GM21529 (cell line): ENCODE results near the gene CLCA2.

ENCODE experiments used
- ATAC-seq: cut with Tn5 transposase; IDR thresholded peaks from one replicate; pipeline ENCODE4 v1.9.1; 2021; ENCODE audit not compliant: unreplicated experiment

The CLCA2 gene

GRCh38 chr1:86471291-86471690, 47.3 kb downstream of the CLCA2 start:
- ATAC-seq = peak; percentile 6

DNA sequence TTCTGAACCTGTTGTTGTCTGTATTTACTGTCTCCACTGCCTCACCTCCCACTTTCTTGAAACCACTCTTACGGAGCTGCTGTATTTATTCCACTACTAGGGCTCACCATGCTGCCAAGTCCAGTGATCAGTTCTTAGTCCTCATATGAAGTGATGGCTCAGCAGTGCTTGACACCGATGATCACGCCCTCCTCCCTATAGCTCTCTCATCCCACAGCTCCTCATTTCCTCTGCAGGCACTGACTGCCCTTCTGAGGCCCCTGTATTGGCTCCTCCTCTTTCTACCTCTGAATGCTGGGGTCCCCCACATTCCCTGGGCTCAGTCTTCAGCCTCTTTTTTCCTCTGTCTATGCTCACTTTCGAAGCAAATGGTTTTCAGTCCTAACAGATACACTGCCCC, 48.2 kb downstream of the CLCA2 start:
- ATAC-seq = no peak

DNA sequence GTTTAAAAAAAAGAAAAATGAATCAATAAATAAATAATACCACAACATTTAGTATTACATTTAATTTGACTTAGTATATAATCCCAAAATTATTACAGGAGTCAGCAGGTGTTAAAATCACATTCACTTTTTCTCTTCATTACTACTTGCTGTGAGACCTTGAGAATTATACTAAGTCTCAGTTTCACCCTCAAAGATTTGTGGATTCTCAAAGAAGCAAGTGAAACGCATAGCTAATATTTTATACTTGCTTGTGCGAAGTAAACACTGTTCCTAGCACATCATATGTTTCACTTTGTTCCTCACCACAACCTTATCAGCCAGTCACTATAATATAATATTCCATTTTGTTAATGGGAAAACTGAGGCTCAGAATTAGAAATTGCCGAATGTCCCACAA, 48.8 kb downstream of the CLCA2 start:
- peak; percentile 47 for ATAC-seq

DNA sequence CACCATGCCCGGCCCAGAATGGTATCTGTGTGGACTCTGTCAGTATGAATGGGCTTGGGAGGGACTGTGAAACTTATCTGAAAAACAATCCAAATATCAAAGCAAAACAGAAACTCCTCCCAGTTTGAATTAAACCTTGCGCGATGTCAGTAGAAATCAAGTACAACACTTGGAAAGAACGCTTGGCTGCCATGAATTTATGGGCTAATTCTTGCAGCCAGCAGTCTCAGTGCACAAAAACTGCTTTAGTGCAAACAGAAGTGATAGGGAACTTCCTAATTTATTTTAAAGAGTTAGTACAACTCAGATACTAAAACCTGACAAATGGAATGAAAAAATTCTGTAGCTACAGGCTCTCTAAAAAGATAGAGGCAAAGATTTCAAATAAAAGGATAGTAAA, 53.3 kb downstream of the CLCA2 start:
- ATAC-seq = no peak

GRCh38 chr1:86477682-86478081, 53.7 kb downstream of the CLCA2 start:
- no peak for ATAC-seq

DNA sequence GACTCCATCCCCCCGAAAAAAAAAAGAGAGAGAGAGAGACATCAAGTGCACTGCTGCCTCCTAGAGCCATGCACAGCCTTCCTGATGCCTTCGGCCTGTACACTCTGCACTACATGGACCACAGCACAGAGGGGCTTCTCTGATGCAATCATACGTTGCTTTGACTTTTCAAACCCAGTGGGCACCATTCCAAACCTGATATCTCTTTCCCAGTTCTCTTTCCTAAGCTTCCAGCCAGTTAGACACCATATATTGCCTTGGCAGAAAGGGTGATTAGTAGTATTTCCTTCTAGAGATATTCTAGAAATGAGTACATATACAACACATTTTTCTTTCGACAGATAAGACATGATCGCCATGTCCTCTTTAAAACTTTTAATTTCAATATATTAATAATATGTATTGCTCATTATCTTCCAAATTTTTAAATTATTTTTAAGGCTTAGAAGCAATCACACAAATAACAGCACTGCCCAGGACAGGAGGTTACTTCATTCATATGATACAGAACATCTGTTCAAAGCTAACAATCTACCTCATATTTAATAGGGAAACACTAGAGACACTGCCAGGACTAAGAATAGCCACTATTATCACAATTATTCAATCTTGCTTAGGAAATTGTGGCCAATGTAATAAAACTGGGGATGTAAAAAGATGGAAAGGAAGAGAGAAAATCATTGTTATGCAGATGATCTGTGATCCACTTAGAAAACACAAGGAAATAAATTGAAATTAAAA, 54.6 kb downstream of the CLCA2 start:
- no peak for ATAC-seq

DNA sequence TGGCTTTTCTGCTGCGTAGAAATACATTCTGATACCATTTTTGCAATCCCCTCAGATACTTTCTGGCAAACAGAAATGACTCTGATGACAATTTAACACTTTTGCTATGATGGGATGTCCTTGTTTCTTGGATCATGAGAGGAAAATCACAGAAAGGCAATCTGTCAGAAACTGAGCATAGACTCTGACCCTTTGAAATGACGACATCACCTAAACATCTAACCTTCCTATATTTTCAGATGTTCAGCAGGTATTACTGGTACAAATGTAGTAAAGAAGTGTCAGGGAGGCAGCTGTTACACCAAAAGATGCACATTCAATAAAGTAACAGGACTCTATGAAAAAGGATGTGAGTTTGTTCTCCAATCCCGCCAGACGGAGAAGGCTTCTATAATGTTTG, 58.0 kb downstream of the CLCA2 start:
- no peak for ATAC-seq

GRCh38 chr1:86487131-86487810, 63.3 kb downstream of the CLCA2 start:
- ATAC-seq = no peak

DNA sequence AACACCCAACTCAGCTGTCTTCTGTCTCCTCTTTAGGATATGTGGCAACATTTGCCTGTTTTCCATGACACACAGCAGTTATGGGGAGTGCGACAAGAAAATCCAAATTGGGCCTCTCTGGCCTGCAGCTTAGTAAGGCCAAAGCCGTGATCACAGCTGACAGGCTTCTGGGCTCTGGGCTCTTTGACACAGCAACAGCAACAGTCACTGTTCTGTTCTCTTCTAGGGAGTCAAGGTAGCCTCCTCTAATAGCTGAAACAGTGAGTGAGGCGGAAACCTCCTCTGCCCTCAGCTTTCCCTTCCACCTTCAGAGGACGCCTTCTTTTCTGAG, 63.8 kb downstream of the CLCA2 start:
- no peak for ATAC-seq

GRCh38 chr1:86489242-86489878, 65.4 kb downstream of the CLCA2 start:
- ATAC-seq = no peak

DNA sequence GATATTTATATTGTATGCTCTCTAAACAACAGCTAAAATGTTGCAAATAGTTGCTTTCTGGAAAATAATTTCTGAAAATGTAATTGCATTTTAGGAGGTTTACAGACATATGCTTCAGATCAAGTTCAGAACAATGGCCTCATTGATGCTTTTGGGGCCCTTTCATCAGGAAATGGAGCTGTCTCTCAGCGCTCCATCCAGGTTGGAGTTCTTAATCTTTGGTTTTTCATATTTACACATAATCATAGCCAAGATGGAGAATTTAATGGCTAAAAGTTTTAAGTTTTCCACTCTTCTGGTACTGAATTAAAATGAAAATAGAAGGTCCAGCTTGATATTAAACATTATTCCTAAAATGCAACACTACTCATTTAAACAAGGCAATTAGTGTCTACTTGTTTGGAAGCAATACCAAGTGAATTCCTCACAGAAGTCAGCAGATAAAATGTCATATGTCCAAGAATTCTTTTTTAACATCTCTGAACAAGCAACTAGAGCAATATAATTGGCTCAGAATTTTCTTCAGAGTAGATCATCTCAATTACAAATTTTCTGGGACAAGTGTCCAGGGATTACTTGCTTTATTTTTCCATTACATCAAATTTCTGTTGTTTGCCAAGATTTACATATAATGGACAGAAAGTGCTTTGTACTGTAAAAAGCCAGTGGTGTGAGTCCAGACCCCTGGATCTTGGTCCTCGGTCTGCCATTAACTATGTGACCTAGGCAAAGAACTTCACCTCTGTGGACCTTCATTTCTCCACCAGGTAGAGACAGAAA, 67.4 kb downstream of the CLCA2 start:
- ATAC-seq = no peak

- ATAC-seq = no peak
These were observed 74.3 kb downstream of the CLCA2 start for GRCh38 chr1:86498281-86498680.

GRCh38 chr1:86499987-86500593, 76.1 kb downstream of the CLCA2 start:
- peak; percentile 48 for ATAC-seq

DNA sequence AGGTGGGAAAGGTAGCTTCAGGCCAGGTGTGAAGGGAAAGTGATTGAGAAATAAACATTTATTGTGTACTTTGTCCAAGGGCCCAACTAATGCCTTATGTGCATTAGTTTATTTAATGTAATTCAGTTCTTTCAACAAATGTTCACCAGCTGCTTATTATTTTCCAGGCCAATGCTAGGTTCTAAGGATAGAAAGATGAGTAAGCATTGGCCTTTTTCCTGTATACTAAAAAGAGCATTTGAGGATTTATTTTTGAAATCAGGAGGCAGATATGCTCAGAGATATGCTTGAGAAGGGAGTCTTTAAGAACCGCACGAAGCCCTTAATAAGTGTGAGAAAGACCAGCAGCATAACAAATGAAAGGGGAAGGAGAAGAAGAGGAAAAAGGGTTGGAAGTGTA, 76.7 kb downstream of the CLCA2 start:
- ATAC-seq = no peak

DNA sequence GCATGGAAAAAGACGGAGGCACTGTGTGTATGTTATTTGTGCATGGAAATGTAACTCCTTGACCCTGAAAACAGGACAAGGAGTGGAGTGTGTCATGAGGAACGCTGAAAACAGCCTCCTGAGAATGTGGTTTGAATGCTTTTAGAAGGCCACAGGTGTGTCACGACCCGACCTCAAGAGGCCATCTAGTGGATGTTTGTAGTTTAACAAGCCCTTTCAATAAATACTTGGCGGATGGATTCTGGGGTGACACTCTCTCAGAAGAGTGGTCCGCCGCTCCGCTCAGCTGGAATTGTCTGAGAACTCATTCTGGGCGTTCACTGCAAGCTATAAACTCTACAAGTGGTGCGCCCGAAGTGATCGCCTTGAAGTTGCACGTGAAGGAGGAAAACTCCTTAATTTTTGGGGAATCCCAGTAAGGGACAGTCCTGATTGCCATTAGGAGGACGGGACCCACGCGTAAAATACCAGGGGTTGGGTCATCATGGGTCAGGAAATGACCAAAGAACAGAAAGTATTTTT, 78.2 kb downstream of the CLCA2 start:
- peak; percentile 67 for ATAC-seq

- peak; percentile 18 for ATAC-seq
These were observed 78.9 kb downstream of the CLCA2 start for GRCh38 chr1:86502721-86503405.

DNA sequence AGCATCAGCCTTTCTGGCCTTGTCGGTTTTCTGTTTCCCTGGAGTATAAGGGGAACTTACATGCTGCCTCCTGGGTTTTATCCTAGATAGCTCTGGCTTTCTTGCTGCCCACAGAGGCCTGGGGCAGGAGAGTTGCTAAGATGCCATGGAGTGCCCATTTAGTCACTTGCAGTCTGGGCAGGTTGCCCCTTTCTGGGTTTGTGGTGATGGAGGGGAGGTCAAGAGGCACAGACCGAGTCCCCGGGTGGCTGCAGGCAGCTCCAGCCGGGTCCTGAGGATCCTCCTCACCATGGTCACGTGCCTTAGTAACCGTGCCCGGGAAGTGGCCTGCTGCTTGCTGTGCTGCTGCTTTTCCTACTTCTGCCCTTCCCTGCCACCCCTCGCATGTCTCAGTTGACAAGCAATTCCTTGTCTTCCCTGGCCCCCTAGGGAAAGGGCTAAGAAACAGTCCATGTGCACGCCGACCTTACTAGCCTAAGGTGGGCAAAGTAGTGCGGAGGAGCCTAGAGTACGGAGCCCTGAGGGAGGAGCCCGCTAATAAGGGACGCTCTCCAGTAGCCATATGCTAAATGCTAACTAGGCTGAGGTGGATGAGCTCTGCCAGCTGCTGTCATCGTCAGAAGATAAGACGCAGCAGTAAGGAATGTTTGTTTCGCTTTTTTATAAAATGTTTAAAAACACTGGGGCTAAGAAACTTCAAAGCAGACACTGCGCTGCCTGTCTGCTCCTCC, 79.6 kb downstream of the CLCA2 start:
- ATAC-seq = no peak

GRCh38 chr1:86504137-86504479, 80.1 kb downstream of the CLCA2 start:
- no peak for ATAC-seq

GRCh38 chr1:86504895-86505563, 81.1 kb downstream of the CLCA2 start:
- no peak for ATAC-seq
